BJ (cell line): ENCODE measurements around the gene AFF1. TPM values are rescaled to one million over a fixed set of nuclear protein-coding genes. Genes with fewer than 3 reads are reported as not detected.

ENCODE experiments used
- CTCF ChIA-PET: fragments of 350-600 bp; formaldehyde crosslinking; extraction: SDS; loops from one replicate; lab custom pipeline; 2021; ENCODE audit warnings: antibody characterized with exemption, inconsistent platforms; lab: Yijun Ruan, JAX
- POLR2A ChIA-PET: fragments of 300-600 bp; sonication (Branson Sonifier 250); formaldehyde crosslinking; extraction: SDS; loops from one replicate; lab custom pipeline; 2021; ENCODE audit warnings: antibody characterized with exemption; lab: Charles Lee
- DNase-seq: peaks from one replicate; pipeline ENCODE4 v3.0.0-alpha.2; 2011; ENCODE audit warnings: low read depth
- H3K27me3 ChIP-seq: 2 replicates; pipeline ENCODE4 v1.6.0; 2011; ENCODE audit warnings: low read length; ENCODE audit not compliant: control insufficient read depth, insufficient read depth
- H3K36me3 ChIP-seq: 2 replicates; pipeline ENCODE4 v1.5.1; 2011; ENCODE audit warnings: low read length; ENCODE audit not compliant: control insufficient read depth, insufficient read depth
- H3K4me3 ChIP-seq: 2 replicates; pipeline ENCODE4 v1.5.1; 2011; ENCODE audit warnings: low read depth, mild to moderate bottlenecking, control low read depth, low read length
- CTCF ChIP-seq: IDR thresholded peaks from 2 replicates; pipeline ENCODE4 v1.5.1; 2011; ENCODE audit warnings: low read depth, mild to moderate bottlenecking, control low read depth, inconsistent platforms, low read length, moderate library complexity; ENCODE audit not compliant: insufficient read depth
- polyA plus RNA-seq: library from polyadenylated mRNA; depleted of rRNA; stranded (reverse); fragments of >200 nt; gene quantifications from 2 replicates; pipeline ENCODE4 v1.2.3, GENCODE V29; 2011

Gene AFF1
- polyA plus RNA-seq, 1 experiment = 11.0 TPM

- H3K36me3 ChIP-seq = no peaks in the 10 kb centered on the region
- H3K27me3 ChIP-seq = no peaks in the 10 kb centered on the region
- DNase-seq = no peak
- POLR2A ChIA-PET = no interaction called here
- H3K4me3 ChIP-seq = no peak overlapping the region
- no peak for TF ChIP-seq CTCF
- CTCF ChIA-PET = interaction anchor here (0.9 to 2.2 kb wide), 3 partner anchors 9 to 61 kb away, joined by 4 to 7 read pairs (median 4); no protein-coding TSS in a partner anchor
Observed at GRCh38 chr4:86950831-86951525, 16.2 kb downstream of the AFF1 start.

GRCh38 chr4:86955888-86956451, 21.2 kb downstream of the AFF1 start:
- H3K27me3 ChIP-seq = no peaks in the 10 kb centered on the region
- no peak for TF ChIP-seq CTCF
- H3K36me3 ChIP-seq = no peaks in the 10 kb centered on the region
- no peak overlapping the region for H3K4me3 ChIP-seq
- no peak for DNase-seq
- ChIA-PET CTCF (no interaction called here), POLR2A (no interaction called here)

GRCh38 chr4:86957215-86957614, 22.4 kb downstream of the AFF1 start:
- no peaks in the 10 kb centered on the region for H3K36me3 ChIP-seq
- ChIA-PET POLR2A (no interaction called here), CTCF (interaction anchor here (0.6 to 0.9 kb wide), 2 partner anchors 14 to 32 kb away, joined by 3 to 5 read pairs; no protein-coding TSS in a partner anchor)
- no peak overlapping the region for H3K4me3 ChIP-seq
- TF ChIP-seq CTCF = no peak
- no peaks in the 10 kb centered on the region for H3K27me3 ChIP-seq
- no peak for DNase-seq

GRCh38 chr4:86959588-86960500, 25.0 kb downstream of the AFF1 start:
- ChIA-PET POLR2A (interaction anchor here (0.6 to 0.8 kb wide), 2 partner anchors 24 to 58 kb away, joined by 4 read pairs; no protein-coding TSS in a partner anchor), CTCF (interaction anchor here (0.6 to 1.9 kb wide), 8 partner anchors 9 to 448 kb away, joined by 3 to 8 read pairs (median 4); no protein-coding TSS in a partner anchor)
- no peak overlapping the region for H3K4me3 ChIP-seq
- no peak for TF ChIP-seq CTCF
- H3K36me3 ChIP-seq = no peaks in the 10 kb centered on the region
- H3K27me3 ChIP-seq = no peaks in the 10 kb centered on the region
- DNase-seq = no peak
